GOT3 (cell line): ENCODE measurements around the gene ATXN7L2.

Experiments
- DNase-seq: peaks from one replicate; lab custom pipeline; 2025; ENCODE audit warnings: mixed read lengths; lab: John Stamatoyannopoulos, UW

The ATXN7L2 gene

DNA sequence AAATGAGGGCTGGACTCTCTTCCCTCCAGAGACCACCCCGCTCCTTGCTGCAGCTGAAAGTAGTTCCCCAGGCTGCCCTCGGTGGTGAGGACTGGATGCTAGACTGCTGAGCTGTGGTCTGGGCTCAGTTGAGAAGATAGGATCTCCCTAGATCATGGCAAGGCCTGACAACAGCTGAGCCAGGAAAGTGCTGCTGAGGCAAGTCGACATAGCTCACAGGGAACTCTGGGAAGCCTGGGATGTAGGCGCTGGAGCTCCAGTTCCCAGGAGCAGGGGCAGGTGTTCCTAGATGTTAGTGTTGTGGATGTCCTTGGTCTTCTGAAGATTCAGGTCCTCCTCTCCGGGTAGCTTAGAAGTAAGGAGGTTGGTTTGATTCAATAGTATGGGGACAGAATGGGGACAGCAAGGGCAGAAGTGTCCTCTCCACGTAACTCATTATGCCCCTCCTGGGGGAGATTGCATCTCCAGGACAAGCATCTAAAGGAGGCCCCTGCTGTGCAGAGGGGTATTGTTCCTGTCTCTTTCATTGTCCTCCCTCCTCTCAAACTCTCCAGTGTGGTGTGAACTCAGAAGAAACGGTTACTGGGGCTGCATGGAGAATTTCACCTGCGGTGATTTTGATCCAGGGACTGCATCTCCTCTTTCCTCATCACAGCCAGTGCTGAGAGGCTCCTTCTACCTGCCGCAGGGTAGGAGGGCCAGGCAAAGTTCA, 13.9 kb downstream of the ATXN7L2 start:
- DNase-seq, result no peak

DNA sequence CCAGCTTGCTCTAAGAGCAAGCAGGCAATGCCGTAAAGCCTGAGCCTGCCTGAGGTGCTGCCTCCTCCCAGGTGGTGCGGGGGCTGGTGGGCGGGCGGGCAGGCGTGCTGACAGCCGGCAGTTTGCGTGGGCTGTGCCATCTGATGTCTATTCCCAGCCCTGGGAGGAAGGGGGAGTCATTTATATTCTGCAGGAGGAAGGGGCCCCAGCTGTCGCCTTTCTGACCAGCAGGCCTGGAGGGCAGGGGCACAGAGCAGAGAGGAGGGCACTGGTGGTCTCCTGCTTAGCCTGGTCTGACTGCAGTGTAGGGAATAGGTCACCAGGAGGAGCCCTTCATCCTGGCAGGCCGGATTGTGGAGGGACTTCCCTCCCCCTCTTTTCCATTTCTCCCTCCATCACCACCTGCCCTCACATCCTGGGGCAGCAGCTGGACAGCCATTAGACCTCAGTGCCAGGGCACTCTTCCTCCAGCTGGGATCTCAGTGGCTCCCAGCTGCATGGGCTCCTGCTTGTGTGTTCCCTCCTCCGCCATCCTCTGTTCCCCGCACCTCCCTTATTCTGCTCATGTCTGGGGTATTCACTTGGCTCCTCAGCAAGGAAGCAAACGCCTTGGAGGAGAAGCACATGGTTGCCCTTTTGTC, 14.6 kb downstream of the ATXN7L2 start:
- no peak for DNase-seq

DNA sequence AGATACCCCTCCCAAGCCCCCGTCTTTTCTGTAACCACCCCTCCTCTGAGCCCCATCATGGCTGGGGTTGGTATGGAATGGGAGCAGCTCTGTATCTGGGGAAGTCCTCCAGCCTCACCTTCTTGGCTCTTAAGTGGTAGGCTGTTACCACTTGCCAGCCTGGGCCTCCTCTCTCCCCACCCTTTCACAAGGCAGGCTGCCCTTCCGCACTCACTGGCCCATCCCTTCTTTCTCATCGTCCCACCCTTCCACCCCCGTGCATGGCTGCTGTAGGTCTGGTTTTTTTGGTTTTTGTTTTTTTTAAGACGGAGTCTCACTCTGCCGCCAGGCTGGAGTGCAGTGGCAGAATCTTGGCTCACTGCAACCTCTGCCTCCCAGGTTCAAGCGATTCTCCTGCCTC, 15.4 kb downstream of the ATXN7L2 start:
- DNase-seq, result no peak

DNA sequence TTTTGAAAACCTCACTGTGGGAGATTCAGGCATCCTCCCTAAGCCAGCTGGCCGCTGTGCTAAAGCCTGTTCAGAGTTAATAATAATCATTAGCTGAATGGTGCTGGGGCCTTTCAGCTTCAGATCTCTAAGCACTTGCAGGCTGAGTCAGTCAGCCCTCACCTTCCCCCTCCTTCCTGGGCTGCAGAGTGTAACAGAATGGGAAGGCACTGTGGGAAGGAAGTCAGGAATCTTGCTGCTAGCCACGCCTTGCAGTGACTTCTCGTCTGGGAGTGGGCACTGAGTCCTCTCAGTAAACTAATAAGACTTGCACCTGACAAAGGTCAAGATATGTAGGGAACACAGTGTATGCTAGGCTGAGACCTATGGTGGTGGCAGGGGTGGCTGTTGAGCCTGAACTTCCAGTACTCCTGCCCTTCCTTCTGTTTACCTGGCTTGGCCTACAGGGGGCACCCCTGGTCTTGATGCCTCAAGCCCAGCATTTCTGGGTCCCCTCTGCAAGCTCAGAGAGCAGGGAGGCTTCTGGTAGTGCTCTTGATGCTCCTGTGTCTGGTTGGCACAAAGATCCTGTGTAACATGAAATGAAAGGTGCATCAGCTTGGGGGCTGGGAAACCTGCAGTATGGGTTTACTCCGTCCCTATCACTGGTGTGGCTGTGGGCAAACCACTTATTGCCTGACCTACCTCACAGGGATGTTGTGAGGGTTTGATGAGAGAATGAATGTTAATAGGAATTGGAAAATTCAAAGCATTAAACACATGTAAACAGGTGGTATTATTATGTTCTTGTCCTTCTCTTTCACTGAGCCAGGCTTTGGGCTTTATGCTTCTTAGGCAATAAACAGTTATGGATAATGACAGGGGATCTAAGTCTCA, 16.2 kb downstream of the ATXN7L2 start:
- DNase-seq, result no peak

DNA sequence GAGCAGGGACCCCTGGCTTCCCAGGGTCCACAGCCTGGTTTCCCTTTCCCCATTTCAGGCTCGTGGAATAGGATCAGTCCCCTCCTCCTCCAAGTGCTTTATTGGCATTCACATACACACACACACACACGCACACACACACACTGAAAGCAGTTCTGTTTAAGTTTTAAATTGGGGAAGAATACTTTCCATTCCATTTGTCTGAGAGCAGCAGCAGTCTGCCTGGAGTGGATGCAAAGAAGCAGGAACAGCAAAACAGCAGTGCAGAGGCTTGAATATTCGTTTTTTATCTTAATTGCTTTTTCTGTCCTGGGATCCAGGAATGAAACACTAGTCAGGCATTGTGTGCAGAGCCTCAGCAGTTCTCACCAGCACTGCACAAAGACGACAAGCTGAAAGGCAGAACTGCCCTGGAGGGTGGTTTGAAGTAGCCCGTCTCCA, 17.3 kb downstream of the ATXN7L2 start:
- DNase-seq, result no peak

DNA sequence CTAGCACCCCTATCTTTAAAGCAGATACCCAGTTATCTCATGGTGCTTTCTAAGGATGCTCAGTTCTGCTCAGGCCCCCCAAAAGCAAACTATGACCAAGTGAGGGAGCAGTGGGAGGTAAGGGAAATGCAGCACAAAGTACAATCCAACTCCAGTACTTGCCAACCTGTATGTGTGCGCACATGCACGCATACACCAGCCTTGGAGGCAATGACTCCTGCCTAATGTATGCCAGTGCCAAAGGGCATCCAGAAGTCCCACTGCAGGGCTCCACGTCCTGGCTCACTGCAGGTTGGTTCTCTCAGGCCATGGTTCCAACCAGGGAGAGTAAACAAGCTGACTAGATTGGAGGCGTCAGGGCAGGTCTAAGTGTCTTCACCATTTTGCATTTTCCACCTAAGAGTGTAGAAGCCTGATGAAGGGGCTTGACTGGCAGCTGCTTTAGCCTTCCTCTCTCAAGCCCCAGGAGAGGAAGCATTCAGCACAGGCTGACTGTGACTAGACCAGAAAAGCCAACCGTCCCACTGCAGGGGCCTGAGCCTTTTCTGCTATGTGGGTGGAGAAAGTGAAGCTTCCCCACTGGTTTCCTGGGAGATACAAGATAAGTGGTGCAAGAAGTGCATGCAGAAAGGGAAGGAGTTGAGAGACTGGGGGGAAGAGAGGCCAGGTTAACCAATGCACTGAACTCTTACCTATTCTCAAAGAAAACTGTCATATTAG, 18.1 kb downstream of the ATXN7L2 start:
- DNase-seq, result no peak

DNA sequence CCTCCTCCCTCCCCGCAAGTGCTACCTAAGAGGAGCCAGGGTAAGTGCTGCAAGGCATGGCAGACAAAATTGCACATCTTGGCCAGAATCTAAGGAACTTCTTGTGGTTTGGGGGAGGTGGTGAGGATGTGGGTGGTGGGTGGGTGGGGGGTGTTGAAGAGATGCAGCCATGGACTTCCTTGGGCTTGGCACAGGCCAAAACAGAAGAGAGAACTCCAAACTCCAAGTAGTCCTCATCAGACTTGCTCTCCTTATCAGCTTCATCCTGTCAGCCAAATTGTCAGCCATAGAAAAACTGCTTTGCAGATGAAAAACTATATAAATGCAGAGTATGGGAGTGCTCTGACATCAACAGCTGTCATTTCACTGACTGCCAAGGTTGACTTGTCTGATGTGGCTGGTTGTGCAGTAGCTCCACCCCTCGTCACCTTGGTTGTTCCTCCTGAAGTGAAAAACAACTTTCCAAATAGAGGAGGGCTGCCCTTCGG, 18.7 kb downstream of the ATXN7L2 start:
- no peak for DNase-seq

DNA sequence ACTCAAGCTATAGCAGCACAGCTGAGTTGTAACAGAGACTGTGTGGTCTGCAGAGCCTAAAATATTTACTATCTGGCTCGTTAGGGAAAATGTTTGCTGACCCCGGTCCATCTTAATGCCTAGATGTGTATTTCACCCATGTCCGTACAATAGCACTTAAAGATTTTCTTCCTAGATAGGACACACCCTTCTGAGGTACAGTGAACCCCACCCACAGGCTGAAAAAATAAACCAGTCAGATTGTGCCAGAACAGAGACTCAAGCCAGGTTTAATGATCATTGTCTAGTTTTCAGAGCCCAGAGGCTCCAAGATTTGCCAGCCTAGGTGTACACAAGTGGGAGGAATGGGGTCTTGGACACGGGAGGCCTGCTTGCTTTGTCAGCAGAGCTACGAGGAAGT, 20.2 kb downstream of the ATXN7L2 start:
- no peak for DNase-seq

DNA sequence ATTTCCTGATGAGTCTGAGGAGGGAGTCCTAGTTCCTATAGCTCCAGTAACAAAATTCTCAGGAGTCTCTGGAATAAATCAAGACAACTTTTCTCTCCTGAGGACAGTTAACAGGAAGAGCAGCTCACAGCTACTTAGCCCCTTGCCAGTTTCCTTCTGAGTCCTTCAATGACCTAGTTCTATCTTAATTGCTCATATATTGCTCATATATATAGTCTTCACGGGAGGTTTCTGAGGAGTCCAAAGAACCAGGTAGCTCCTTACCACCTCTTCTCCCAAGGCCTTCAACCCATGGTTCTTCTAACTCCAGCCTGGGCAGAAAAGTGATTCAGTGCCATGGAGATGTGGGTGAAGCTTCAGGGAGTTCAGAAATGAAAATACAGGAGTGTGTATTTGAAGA, 21.3 kb downstream of the ATXN7L2 start:
- no peak for DNase-seq

DNA sequence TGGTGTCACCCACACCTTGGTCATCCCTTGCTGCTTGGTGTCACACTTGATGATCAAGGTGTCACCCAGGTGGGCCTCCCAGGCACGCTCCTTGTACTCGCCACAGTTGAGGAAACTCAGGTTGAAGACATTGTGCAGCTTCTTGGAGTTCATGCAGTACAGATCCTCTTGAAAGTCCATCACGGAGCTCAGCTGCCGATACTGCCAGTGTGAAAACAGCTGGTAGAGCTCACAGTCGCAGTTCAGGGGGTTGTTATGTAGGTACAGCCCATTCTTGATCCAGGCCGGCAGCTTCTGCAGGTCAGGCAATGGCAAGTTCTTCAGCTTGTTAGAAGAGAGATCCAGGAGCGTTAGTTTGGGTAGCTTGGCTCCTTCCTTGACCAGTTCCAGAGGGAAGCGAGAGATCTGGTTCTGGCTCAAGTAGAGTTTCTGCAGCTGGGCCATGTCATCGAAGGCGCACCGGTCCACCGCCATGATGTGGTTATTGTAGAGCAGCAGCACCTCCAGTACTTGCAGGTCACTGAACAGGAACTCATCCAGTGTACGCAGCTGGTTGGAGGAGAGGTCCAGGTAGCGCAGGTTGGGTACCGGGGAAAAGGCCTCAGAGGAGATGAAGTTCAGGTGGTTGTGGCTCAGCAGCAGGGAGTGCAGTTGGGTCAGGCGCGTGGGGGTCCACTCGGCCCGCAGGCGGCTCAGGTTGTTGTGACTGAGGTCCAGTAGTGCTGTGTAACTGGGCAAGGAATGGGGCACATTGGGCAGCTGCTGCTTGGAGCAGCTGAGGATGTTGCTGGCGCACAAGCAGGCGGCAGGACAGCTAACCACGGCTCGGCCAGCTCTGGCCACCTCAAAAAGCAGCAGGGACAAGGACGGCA, 24.5 kb downstream of the ATXN7L2 start:
- no peak for DNase-seq

DNA sequence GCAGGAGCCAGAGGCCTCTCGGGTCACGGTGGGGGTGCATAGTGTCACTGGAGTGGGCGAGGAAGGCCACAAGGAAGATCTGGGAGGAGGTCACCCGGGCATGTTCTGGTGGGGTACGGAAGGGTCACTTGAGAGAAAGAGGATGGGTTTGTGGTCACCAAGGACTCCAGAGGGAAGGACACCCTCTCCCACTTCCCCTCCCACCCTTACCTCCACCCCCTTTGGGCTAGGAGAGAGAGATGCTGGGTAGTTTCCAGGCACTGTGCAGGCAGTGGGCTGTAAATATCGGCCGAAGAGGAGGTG, 25.1 kb downstream of the ATXN7L2 start:
- no peak for DNase-seq

DNA sequence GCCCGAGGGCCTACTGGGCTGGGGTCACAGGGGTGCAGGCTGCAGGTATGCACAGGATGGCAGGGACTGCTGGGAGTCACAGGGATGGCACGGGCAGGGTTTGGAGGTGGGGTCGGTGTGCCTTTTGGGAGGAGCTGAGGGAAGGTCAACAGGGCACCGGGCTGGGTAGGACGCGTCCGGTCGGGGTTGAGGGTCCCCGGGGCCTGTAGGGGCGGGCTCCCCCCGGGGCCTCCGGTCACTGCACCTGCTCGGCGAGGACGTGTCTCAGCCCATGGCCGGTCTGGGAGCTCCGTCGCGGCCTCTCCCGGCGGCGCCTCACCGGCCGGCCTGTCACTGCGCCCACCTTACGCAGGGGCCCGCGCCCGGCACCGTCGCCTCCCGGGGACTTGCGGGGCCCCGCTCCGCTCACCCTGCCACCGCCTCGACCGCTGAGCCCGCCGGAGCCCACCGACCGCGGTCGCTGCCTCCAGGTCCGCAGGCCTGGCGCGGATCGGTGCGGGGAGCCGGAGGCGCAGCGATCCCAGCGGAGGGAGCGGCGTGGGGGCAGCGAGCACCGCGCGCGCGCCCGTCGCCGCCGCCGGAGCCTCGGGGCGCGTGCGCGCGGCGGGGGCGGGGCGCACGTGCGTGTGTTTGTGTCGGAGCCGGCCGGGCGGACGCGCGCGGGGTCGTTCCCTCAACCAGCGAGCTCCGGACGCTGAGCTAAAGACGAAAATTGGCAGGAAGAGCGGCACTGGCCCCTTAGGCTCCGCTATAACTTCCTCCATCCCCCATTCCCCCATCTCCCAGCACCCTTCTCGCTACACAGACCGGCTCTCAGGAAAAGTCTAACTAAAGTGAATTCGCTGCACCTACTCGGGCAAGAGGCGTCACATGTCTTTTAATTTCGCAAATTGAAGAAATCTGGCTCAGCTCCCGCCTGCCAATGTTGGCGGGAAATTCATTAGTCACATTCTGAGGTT, 25.8 kb downstream of the ATXN7L2 start, which contains the start of gene AMIGO1:
TSS of gene AMIGO1 (minus strand) at position 552 of the 959 bp plus-strand sequence. CDS start 815 bp downstream, outside the sequence.
- DNase-seq, result no peak

DNA sequence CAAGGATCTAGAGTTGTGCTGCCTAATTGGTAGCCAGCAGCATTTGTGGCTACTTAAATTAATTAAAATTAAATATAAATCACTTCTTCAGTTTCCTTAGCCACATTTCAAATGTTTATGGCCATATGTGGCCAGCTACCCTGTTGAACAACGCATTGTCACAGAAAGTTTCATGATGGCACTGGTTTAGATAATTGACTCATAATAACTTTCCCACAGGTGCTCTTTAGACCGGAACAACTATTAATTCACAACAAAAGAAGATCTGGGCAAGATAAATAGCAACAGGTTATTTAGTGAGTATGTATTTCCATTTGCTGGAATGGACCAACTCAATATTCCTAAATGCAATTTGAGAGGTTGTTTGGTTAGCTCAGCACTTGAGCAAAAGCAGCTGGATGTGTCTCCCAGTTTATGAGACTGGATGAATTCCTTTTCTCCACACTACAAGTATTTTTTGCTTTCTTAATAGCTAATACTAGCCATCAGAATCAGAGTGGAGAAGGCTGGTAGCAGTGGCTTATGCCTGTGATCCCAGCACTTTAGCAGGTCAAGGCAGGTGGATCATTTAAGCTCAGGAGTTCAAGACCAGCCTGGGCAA, 29.5 kb downstream of the ATXN7L2 start:
- DNase-seq, result no peak

DNA sequence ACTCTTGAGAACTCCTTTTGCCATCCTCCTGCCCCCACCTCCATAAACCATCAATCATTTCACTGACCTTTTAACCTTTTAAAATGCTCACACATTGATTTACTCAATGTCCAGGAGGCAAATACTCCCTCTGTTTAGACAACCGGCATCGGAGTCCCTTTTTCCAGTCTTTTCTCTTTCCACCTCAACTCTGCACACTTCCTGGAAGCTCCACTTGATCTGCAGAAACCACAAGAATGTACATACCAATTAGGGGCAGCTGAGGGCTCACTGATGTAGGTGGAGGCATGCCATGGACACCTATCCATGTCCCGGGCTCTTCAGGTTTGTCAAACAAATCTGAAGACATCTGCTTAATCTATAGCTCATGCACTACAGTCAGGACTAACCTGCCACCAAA, 31.1 kb downstream of the ATXN7L2 start:
- no peak for DNase-seq

DNA sequence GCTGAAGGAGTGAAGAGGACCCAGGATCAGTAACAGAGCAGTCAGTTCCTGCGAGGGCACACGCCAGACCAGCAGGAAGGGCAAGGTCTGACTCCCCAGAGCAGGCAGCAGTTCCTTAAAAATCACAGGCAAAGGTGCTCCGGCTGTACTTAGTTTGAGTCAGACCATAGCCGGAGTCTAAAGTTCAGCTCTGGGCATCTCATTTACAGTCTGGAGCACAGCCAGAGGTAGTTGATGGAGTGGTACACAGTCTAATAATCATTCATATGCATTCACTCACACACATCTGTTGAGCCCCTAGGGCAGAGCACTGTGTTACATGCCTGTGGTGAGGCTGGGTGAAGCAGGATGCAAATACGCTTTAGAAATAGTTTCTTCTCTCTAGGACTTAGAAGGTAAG, 33.2 kb downstream of the ATXN7L2 start:
- no peak for DNase-seq

DNA sequence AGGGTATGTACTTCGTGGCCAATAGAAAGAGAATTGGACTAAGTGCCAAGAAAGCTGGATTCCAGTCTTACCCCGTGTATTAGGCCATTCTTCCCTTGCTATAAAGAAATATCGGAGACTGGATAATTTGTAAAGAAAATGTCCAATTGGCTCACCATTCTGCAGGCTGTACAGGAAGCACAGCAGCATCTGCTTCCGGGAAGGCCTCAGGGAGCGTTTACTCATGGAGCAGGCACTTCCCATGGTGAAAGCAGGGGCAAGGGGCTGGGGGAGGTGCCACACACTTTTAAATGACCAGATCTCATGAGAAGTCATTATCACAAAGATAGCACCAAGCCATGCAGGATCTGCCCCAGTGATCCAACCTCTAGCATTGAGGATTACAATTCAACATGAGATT, 33.6 kb downstream of the ATXN7L2 start:
- no peak for DNase-seq

DNA sequence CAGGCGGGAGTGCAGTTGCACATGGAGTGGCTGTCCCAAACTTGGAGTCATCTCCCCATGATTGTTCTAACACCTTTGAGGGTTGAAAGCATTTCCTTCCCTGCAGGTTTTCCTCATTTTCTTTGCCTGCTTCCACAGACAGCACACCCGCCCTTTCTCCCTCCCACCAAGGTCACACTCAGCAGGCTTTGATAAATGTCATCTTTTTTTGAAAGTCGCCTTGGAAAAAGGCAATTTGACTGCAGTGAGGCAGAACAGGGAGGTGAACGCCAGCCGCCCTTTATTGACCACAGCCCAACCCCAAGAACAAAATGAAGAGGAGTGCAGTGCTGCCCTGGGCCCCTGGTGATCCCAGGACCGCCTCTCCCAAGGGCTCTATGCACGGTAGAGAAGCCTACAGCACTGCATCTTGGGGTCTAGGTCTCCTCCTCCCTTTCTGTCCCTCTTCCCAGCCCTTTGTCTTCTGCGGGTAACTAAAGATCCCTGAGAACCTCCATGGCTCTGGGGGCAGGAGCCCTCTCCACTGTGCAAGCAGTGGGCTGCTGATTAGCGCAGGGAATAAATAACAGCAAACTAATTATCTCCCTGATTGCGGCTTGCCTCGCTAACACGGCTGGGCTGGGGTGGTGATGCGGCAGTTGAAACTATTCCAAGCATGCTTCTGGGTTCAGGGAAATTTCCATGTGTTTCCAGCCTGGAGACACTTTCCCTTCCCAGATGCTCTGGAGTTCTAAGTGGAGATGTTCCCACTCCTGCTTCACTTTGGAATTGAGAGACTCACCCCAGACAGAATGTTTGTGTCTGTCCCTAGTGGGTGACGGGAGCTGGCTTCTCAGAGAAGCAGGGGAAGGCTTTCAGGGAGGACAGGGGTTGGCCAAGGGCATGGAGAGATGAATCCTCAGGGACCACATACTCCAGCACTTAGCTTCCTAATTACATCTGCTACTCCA, 37.6 kb downstream of the ATXN7L2 start:
- no peak for DNase-seq

DNA sequence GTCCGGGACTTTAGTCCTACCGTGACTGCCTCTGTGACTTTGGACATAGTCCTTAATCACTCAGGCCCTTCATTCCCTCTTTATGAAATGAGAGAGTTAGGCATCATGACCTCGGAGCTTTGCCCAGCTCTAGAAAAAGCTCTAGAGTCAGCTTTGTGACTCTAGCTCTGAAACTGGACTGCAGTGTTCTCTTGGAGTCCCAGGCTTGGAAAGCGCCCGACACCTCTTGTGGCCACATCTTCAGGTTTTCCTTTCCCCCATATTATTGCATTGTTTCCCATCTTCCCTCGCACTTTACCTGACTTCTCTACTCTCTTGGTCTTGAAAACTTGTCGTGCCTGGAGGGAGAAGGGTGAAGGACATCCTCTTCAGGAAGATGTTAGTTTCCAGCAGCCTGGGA, 38.3 kb downstream of the ATXN7L2 start:
- DNase-seq, result no peak
